DND-41 (cell line): ENCODE results near the gene DBX1.

Experiments
- ATAC-seq: fragments of 200-7000 bp; cut with Tn5 transposase; 3 replicates; pipeline ENCODE4 v1.9.1; 2021; ENCODE audit warnings: low read depth; ENCODE audit not compliant: insufficient read depth
- DNase-seq: peaks from one replicate; pipeline ENCODE4 v3.0.0-alpha.2; 2020
- H2AFZ ChIP-seq: 2 replicates; pipeline ENCODE4 v1.6.0; 2012; ENCODE audit warnings: low read depth, low read length
- H3K27ac ChIP-seq: 2 replicates; pipeline ENCODE4 v1.5.1; 2012; ENCODE audit warnings: low read length, inconsistent platforms
- H3K27me3 ChIP-seq: fragments of 200-600 bp; sonication (generic); 2 replicates; pipeline ENCODE4 v1.6.0; 2012; ENCODE audit warnings: low read length, mild to moderate bottlenecking, inconsistent platforms; ENCODE audit not compliant: insufficient read depth, poor library complexity
- H3K36me3 ChIP-seq: 2 replicates; pipeline ENCODE4 v1.5.1; 2012; ENCODE audit warnings: low read length, inconsistent platforms; ENCODE audit not compliant: insufficient read depth
- H3K4me1 ChIP-seq: 2 replicates; pipeline ENCODE4 v1.5.1; 2012; ENCODE audit warnings: mild to moderate bottlenecking, low read length; ENCODE audit not compliant: insufficient read depth
- H3K4me2 ChIP-seq: 2 replicates; pipeline ENCODE4 v1.6.0; 2012; ENCODE audit warnings: mild to moderate bottlenecking, moderate library complexity, low read length, inconsistent platforms; ENCODE audit not compliant: insufficient read depth
- H3K4me3 ChIP-seq, 2 experiments: fragments of 200-600 bp in 1 of 2; shearing (Covaris generic) in 1 of 2; 2 replicates each; pipeline ENCODE4 v1.5.1; 2012 to 2016; ENCODE audit warnings: inconsistent platforms in 2 of 2, low read length in 2 of 2, mild to moderate bottlenecking in 2 of 2, low read depth in 1 of 2, moderate library complexity in 1 of 2
- H3K79me2 ChIP-seq: 2 replicates; pipeline ENCODE4 v1.6.0; 2012; ENCODE audit warnings: low read length, inconsistent platforms; ENCODE audit not compliant: insufficient read depth
- H3K9ac ChIP-seq: 2 replicates; pipeline ENCODE4 v1.6.0; 2012; ENCODE audit warnings: low read depth, mild to moderate bottlenecking, inconsistent platforms, low read length, moderate library complexity
- H3K9me3 ChIP-seq: 2 replicates; pipeline ENCODE4 v1.5.1; 2012; ENCODE audit warnings: low read length, moderate library complexity, mild to moderate bottlenecking, inconsistent platforms; ENCODE audit not compliant: insufficient read depth, severe bottlenecking
- H4K20me1 ChIP-seq: 2 replicates; pipeline ENCODE4 v1.6.0; 2012; ENCODE audit warnings: low read length; ENCODE audit not compliant: insufficient read depth
- EZH2 ChIP-seq: IDR thresholded peaks from 3 replicates; pipeline ENCODE4 v1.6.1; 2012; ENCODE audit warnings: borderline replicate concordance, low read depth, mild to moderate bottlenecking, moderate library complexity, low read length, inconsistent platforms; ENCODE audit not compliant: severe bottlenecking
- TF ChIP-seq, protein P1 (sequence below): IDR thresholded peaks from 2 replicates; pipeline ENCODE4 v1.5.1; 2012; ENCODE audit warnings: borderline replicate concordance, low read length, moderate library complexity, mild to moderate bottlenecking; ENCODE audit not compliant: poor library complexity, severe bottlenecking; ENCODE audit errors: extremely low read depth

The DBX1 gene

DNA sequence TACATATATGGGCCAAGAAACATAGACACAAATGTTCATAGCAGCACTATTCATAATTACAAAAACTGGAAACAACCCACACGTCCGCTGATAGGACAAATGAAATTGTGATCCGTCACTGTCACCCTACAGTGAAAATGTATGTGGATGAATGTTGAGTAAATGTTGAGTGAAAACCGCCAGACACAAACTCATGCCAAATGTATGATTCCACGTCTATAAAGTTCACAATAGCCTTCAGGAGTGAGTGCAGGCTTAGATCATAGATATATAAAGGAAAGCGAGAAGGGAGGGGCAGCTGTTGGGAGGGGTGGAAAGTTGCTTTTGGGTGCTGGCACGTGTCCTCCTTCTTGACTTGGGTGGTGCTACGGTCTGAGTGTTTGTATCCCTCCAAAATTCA lies 33.6 kb downstream of the DBX1 start:
- Histone ChIP-seq H3K27me3 (peaks cover 2% of the 10 kb centered on the region), H4K20me1 (peaks cover 7% of the 10 kb centered on the region; the same call in 1 of the 2 replicates), H2AFZ (no peak overlapping the region), H3K27ac (no peak overlapping the region), H3K9ac (no peak overlapping the region), H3K4me2 (no peak overlapping the region), H3K4me3 (no peak overlapping the region), H3K36me3 (no peaks in the 10 kb centered on the region), H3K9me3 (no peaks in the 10 kb centered on the region), H3K79me2 (no peaks in the 10 kb centered on the region), H3K4me1 (no peaks in the 10 kb centered on the region)
- DNase-seq (no peak), ATAC-seq (no peak)
- TF ChIP-seq, protein P1, sequence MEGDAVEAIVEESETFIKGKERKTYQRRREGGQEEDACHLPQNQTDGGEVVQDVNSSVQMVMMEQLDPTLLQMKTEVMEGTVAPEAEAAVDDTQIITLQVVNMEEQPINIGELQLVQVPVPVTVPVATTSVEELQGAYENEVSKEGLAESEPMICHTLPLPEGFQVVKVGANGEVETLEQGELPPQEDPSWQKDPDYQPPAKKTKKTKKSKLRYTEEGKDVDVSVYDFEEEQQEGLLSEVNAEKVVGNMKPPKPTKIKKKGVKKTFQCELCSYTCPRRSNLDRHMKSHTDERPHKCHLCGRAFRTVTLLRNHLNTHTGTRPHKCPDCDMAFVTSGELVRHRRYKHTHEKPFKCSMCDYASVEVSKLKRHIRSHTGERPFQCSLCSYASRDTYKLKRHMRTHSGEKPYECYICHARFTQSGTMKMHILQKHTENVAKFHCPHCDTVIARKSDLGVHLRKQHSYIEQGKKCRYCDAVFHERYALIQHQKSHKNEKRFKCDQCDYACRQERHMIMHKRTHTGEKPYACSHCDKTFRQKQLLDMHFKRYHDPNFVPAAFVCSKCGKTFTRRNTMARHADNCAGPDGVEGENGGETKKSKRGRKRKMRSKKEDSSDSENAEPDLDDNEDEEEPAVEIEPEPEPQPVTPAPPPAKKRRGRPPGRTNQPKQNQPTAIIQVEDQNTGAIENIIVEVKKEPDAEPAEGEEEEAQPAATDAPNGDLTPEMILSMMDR: no peak
- TF ChIP-seq EZH2: no peak

DNA sequence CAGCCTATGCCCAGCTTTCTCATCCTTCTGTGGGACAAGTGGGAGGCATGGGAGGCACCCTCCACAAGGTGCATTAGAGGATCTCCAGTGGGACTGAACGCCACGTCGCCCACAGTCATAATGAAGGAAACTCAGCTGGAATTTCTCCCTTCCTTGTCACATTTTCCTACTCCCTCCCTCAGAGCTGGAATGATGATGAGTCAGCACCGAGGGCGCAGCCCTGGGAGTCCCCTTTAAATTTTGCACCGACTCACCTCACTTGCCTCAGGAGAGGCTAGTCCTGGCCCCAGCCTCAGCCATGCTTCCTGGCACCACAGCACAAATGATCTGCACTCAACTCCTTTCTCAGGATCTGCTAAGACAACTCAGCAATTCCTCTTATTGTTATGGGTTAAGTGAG lies 34.3 kb downstream of the DBX1 start:
- Histone ChIP-seq H3K36me3 (no peaks in the 10 kb centered on the region), H3K4me3 (no peak overlapping the region), H3K4me2 (no peak overlapping the region), H3K9ac (no peak overlapping the region), H3K27me3 (peaks cover 2% of the 10 kb centered on the region), H3K4me1 (no peaks in the 10 kb centered on the region), H2AFZ (no peak overlapping the region), H3K27ac (no peak overlapping the region), H4K20me1 (peaks cover 7% of the 10 kb centered on the region; the same call in 1 of the 2 replicates), H3K9me3 (no peaks in the 10 kb centered on the region), H3K79me2 (no peaks in the 10 kb centered on the region)
- DNase-seq (no peak), ATAC-seq (no peak)
- no peak for TF ChIP-seq EZH2
- TF ChIP-seq, protein P1: no peak

DNA sequence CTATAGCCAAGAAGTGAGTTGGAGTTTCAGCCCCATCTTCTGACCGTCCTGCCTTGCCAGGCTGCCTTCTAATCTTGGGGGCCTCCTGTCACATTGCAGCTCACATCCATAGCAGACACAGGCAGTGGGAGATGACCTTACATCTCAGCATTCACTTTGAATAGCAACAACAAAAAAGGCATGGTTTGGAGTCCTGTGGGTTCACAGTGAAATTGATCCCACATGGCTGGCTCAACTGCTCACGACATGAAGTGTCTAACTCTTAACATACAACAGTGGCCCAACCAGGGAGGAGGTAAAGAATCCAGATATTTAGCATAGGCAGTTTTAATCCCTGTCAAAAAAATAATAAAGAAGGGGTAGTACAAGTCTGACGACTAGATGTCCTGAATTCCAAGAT lies 38.1 kb downstream of the DBX1 start:
- no peak overlapping the region for H3K4me3 ChIP-seq
- no peak overlapping the region for H2AFZ ChIP-seq
- H3K27ac ChIP-seq: no peak overlapping the region
- H3K36me3 ChIP-seq: no peaks in the 10 kb centered on the region
- no peaks in the 10 kb centered on the region for H3K79me2 ChIP-seq
- DNase-seq (no peak), ATAC-seq (no peak)
- no peaks in the 10 kb centered on the region for H3K4me1 ChIP-seq
- no peak overlapping the region for H3K9ac ChIP-seq
- no peaks in the 10 kb centered on the region for H4K20me1 ChIP-seq
- no peaks in the 10 kb centered on the region for H3K27me3 ChIP-seq
- H3K9me3 ChIP-seq: no peaks in the 10 kb centered on the region
- H3K4me2 ChIP-seq: no peak overlapping the region
- no peak for TF ChIP-seq EZH2
- TF ChIP-seq, protein P1: no peak
